HG03571 (cell line): Measurements from ENCODE around the gene CHAF1A.

Experiments
- ATAC-seq: cut with Tn5 transposase; IDR thresholded peaks from one replicate; pipeline ENCODE4 v1.9.1; 2021; ENCODE audit not compliant: unreplicated experiment

The CHAF1A gene

DNA sequence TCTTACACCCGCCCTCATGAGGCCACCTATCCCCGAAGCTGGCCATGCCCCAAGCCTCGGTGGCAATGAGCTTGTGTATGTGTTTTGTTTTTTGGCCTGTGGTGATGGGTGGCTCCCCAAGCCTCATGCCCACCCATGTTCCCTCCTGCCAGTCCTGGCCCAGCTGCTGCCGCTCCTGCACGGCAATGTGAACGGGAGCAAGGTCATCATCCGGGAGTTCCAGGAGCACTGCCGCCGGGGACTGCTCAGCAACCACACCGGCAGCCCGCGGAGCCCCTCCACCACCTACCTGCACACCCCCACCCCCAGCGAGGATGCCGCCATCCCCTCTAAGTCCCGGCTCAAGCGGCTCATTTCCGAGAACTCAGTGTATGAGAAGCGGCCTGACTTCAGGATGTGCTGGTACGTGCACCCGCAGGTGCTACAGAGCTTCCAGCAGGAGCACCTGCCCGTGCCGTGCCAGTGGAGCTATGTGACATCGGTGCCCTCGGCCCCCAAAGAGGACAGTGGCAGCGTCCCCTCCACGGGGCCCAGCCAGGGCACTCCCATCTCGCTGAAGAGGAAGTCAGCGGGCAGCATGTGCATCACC lies 30.6 kb downstream of the CHAF1A start:
- no peak for ATAC-seq

DNA sequence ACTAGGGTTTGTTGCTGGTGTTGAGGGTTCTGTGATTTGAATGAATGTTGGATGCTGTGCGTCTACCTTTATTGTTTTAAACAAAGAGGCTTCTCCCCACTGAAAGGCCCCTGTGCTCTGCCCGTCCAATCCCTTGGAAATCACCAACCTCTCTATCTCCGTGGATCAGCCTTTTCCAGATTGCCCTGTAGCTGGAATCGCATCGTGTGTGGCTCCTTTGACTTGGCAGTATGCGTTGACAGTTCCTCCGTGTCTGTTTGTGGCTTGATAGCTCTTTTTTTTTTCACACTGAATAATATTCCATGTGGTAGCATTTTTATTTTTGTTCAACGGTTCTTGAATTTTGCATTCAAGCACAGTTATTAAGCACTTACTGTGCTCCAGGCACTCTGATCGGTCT lies 32.0 kb downstream of the CHAF1A start:
- no peak for ATAC-seq

GRCh38 chr19:4436231-4436630 lies 33.8 kb downstream of the CHAF1A start:
- no peak for ATAC-seq

DNA sequence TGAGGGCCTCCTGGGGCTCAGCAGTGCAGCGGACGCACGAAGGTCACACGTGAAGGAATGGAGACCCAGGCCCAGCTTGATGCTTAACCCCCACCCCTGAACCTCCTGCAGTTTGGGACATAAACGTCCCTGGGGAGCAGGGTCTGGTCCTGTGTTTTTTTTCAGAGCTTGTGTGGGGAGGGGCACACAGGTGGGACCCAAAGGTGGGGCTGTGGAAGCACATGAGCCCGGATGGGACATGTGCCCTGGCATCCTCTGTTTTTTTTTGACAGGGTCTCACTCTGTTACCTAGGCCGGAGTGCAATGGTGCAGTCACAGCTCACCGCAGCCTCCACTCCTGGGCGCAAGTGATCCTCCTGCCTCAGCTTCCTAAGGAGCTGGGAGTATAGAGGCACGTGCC lies 34.7 kb downstream of the CHAF1A start:
- ATAC-seq = no peak

DNA sequence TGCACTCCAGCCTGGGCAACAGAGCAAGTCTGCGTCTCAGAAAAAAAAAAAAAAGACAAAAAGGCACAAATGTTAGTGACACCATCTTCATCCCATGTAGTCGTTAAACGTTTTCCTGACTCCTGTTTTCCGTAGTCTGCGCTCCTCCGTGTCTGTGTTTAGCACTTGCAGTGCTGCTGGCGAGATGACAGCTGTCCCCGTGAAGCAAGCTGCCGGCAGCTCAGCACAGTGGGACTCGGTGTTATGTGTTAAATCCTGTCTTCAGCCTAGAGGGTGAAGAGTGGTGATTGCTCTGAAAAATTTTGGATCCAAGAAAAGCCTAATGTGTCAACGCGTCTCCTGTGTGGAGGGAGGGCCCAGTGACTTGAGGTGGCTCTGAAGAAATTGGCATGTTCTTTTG lies 36.8 kb downstream of the CHAF1A start:
- no peak for ATAC-seq

- ATAC-seq = no peak
Measured at GRCh38 chr19:4441994-4442818, 39.8 kb downstream of the CHAF1A start.

- ATAC-seq = no peak
Measured at GRCh38 chr19:4442819-4443146, 40.3 kb downstream of the CHAF1A start.

DNA sequence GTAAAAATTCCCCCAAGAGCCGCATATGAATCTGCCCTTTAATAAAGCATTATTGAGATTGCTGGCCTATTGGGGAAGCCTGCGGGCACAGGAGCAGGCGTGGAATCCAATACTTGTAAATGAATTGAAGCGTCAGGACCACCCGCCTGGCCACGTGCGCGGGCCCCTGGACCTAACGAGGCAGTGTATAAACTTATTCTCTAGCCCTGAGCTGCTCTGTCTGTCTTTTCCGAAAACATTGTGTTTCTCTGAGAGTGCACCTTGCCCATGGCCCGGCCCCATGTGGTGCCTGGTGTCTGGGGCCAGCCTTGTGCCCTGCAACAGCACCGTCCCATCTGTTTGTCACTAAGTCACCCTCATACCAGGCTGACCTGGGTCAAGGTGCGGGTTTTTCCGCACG lies 40.7 kb downstream of the CHAF1A start:
- no peak for ATAC-seq

- no peak for ATAC-seq
Measured at GRCh38 chr19:4443966-4444764, 41.7 kb downstream of the CHAF1A start.

DNA sequence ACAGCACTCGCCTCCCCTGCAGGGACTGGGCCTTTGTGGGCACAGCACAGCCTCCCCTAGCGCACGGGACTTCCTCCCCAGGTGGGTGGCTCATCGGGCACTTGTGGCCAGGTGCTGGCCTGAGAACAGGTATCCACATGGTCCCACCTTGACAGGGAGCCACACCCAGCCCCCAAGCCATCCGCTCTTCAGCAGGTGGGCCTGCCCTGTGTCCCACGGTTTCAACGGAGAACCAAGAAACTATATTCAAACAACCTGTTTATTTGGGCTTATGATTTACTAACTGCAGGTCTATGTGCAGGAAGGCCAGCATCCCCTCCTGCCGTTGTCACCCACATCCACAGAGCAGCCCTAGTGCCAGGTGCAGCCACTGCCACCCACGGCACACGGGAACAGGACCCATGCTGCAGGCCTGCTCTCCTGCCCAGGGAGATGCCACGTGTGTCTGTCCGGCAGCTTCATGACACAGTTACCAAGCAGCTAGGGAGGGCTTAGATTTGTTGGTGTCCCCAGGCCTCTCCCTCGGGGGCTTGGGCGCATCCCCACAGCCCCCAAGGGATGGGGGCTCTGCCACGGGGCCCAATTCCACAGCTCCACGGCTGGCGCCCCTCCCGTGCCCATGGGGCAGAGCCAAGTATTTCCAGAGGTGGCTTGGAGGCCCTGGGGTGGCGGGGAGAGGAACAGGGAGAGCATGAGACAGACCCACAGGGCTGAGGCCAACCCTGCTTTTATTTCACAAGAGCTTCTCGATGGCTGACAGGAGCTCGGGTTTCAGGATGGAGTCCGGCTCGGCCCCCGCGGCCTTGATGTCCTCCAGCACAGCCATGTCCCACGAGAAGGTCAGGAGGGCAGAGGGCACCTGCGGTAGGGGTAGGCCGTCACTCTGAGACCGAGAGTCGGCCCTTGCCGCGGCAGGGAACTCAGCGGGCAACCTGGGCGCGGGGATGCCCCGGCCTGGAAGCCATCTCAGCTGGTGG lies 42.6 kb downstream of the CHAF1A start:
- no peak for ATAC-seq

GRCh38 chr19:4445963-4446703 lies 43.7 kb downstream of the CHAF1A start:
- ATAC-seq = no peak

- ATAC-seq = no peak
Measured at GRCh38 chr19:4446704-4447200, 44.3 kb downstream of the CHAF1A start.

DNA sequence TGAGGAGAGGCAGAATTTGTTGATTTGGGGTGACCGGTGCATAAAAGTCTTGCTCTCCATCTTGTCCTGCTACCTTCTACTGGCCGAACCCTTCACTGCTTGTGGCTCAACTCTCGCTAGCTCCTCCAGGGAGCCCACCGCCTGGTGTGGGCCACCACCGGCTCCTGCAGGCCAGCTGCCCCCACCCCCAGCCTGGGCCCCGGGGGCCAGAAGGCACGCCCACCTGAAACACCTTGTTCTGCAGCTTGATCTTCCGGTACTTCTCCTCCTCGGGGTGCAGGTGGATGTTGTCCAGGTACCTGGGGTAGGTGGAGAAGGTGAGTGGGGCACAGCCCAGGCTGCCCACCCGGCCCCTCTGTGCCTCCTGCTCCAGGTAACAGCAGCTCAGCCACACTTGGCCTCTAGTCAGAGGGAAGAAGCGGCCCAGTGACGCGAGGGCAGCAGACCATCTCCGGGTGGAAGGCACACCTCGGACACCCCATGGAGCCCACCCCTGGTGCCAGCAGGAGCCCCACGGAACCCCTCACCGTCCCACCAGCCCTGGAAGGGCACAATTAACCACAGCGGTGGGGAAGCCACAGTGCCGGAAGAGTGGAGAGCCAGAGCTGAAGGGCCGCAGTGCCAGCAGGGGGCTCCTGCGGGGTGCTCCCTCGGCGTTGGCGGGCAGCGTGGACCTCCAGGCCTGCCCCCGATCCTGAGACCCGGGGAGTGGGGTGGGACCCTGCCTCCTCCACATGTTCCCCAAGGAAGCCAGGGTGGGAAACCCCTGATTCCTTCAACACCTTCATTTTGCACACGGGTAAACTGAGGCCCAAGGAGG lies 45.1 kb downstream of the CHAF1A start:
- no peak for ATAC-seq

GRCh38 chr19:4448147-4448985 lies 45.9 kb downstream of the CHAF1A start:
- no peak for ATAC-seq

DNA sequence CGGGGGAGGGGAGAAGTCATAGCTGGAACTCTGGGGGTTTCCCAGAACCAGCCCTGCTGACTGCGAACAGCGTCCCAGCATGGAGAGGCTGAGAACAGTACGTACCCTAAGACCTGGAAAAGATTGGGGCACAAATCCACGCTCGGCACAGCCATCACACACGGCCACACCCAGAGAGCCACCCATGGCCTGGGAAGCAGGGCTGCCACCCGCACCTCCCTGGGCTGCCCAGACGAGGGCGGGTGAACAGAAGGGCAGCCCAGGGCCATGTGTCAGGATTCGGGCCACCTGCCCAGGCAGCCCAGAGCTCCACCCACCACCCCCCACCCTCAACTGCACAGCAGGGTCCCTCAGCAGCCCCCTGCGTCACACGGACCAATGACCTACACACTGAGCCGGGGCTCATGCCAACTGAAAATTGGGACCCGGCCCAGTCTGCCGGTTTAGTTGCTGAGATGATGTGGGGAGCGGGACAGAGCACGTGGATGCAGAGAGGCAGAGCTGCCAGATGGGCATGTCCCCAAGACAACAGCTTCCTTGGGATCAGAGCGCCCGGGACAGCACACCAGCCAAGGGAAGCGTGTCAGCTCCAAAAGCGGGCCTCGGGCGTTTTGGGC lies 46.7 kb downstream of the CHAF1A start:
- no peak for ATAC-seq

DNA sequence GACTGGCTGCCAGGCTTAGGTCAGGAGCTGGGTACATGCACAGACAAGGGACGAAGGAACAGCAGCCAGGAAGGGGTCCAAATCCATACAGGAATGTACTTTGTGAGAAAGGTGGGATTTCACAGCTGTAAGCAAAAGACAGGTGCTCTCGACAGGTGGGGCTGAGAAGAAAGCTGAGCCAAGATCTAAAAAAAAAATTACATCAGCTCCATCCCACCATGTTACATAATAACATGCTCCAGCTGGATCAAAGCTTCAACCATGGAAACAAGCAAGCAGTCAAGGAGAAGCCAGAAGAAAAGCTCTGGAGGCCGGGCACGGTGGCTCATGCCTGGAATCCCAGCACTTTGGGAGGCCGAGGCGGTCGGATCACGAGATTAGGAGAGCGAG lies 47.2 kb downstream of the CHAF1A start:
- no peak for ATAC-seq

GRCh38 chr19:4452230-4452990 lies 50.0 kb downstream of the CHAF1A start:
- ATAC-seq = no peak
